ENCODE data around the gene TBX4. TPM values are rescaled to one million over a fixed set of nuclear protein-coding genes. Genes with fewer than 3 reads are reported as not detected.

Gene TBX4
- polyA plus RNA-seq, 1 donor (not counting 4 experiments of a cell fraction or from before 2014, with no cell fraction given): 0.04 TPM

GRCh38 chr17:61415374-61416210, 36.6 kb upstream of the TBX4 start:
- no peaks in the 10 kb centered on the region for H3K9me1 ChIP-seq (ENCODE audit: control insufficient read depth, extremely low read depth, insufficient read depth, low read length)
- no peak for DNase-seq (ENCODE audit: low read depth, low spot score)
- H3K27me3 ChIP-seq (ENCODE audit: control insufficient read depth, extremely low read depth, insufficient read depth, low read length): peaks cover 5% of the 10 kb centered on the region
- TF ChIP-seq CTCF (optimal IDR thresholded peaks at IDR 0.05 in 1 of 3, IDR thresholded peaks at IDR 0.05 in 1 of 3, conservative IDR thresholded peaks at IDR 0.05 in 1 of 3; ENCODE audit: extremely low read depth in 1 of 3, insufficient read depth in 2 of 3, low read length in 3 of 3): no peak
- no peak for TF ChIP-seq EZH2 (IDR thresholded peaks at IDR 0.05; ENCODE audit: low read length)
- no peaks in the 10 kb centered on the region for H3K4me1 ChIP-seq (ENCODE audit: control insufficient read depth, extremely low read depth, insufficient read depth, low read length)
- H3K27ac ChIP-seq (ENCODE audit: control insufficient read depth, insufficient read depth, low read length): no peak overlapping the region
- H4K20me1 ChIP-seq (ENCODE audit: control insufficient read depth, extremely low read depth, insufficient read depth, low read length): no peaks in the 10 kb centered on the region
- no peak overlapping the region for H3K4me3 ChIP-seq (ENCODE audit: control insufficient read depth in 2 of 3, extremely low read depth in 1 of 3, insufficient read depth in 2 of 3, low read depth in 1 of 3, low read length in 3 of 3)
- no peaks in the 10 kb centered on the region for H3K79me2 ChIP-seq (ENCODE audit: control insufficient read depth, insufficient read depth, low read length)
- H3K4me2 ChIP-seq (ENCODE audit: control insufficient read depth, extremely low read depth, insufficient read depth, low read depth, low read length): no peak overlapping the region
- no peaks in the 10 kb centered on the region for H3K9me3 ChIP-seq (ENCODE audit: control insufficient read depth, low read depth, low read length)
- no peak overlapping the region for H3K9ac ChIP-seq (ENCODE audit: control insufficient read depth, extremely low read depth, insufficient read depth, low read length)
- dilution Hi-C loops (cut with MboI; ENCODE audit: extremely low pct_ligation_motif_present, low sequenced_read_pairs): no loop called here
- no peaks in the 10 kb centered on the region for H3K36me3 ChIP-seq (ENCODE audit: control insufficient read depth in 2 of 2, extremely low read depth in 1 of 2, insufficient read depth in 2 of 2, low read length in 2 of 2)
- no peak overlapping the region for H2AFZ ChIP-seq (ENCODE audit: control insufficient read depth, low read length)
- FAIRE-seq: no peak

- Histone ChIP-seq H3K4me1 (ENCODE audit: control insufficient read depth, extremely low read depth, insufficient read depth, low read length) (no peaks in the 10 kb centered on the region), H3K9me1 (ENCODE audit: control insufficient read depth, extremely low read depth, insufficient read depth, low read length) (no peaks in the 10 kb centered on the region), H3K27me3 (ENCODE audit: control insufficient read depth, extremely low read depth, insufficient read depth, low read length) (peaks cover 2% of the 10 kb centered on the region), H2AFZ (ENCODE audit: control insufficient read depth, low read length) (no peak overlapping the region), H3K27ac (ENCODE audit: control insufficient read depth, insufficient read depth, low read length) (no peak overlapping the region), H3K9ac (ENCODE audit: control insufficient read depth, extremely low read depth, insufficient read depth, low read length) (no peak overlapping the region), H3K36me3 (ENCODE audit: control insufficient read depth in 2 of 2, extremely low read depth in 1 of 2, insufficient read depth in 2 of 2, low read length in 2 of 2) (no peaks in the 10 kb centered on the region), H4K20me1 (ENCODE audit: control insufficient read depth, extremely low read depth, insufficient read depth, low read length) (no peaks in the 10 kb centered on the region), H3K4me3 (ENCODE audit: control insufficient read depth in 2 of 3, extremely low read depth in 1 of 3, insufficient read depth in 2 of 3, low read depth in 1 of 3, low read length in 3 of 3) (no peak overlapping the region), H3K79me2 (ENCODE audit: control insufficient read depth, insufficient read depth, low read length) (no peaks in the 10 kb centered on the region), H3K4me2 (ENCODE audit: control insufficient read depth, extremely low read depth, insufficient read depth, low read depth, low read length) (no peak overlapping the region), H3K9me3 (ENCODE audit: control insufficient read depth, low read depth, low read length) (no peaks in the 10 kb centered on the region)
- no peak for TF ChIP-seq CTCF (optimal IDR thresholded peaks at IDR 0.05 in 1 of 3, IDR thresholded peaks at IDR 0.05 in 1 of 3, conservative IDR thresholded peaks at IDR 0.05 in 1 of 3; ENCODE audit: extremely low read depth in 1 of 3, insufficient read depth in 2 of 3, low read length in 3 of 3)
- TF ChIP-seq EZH2 (IDR thresholded peaks at IDR 0.05; ENCODE audit: low read length): no peak
- dilution Hi-C loops (cut with MboI; ENCODE audit: extremely low pct_ligation_motif_present, low sequenced_read_pairs): no loop called here
- FAIRE-seq (no peak), DNase-seq (ENCODE audit: low read depth, low spot score) (no peak)
Measured at GRCh38 chr17:61416211-61416539, 36.0 kb upstream of the TBX4 start.
